Neural crest cell (in vitro differentiated cells): ENCODE results near the gene TGFB1. TPM values are rescaled to one million over a fixed set of nuclear protein-coding genes. Genes with fewer than 3 reads are reported as not detected.
"Not testable (repeated sequence)": the region's sequence is repeated elsewhere in the genome, so short reads cannot be mapped to it uniquely, and the experiment has no call there.

Source experiments
- DNase-seq: peaks from one replicate; pipeline ENCODE4 v3.0.0; 2021; ENCODE audit warnings: low read depth, mixed read lengths, low spot score
- H3K27ac Mint-ChIP-seq: one replicate; pipeline ENCODE4 v1.8.0; 2021; ENCODE audit warnings: mild to moderate bottlenecking, mixed read lengths; ENCODE audit not compliant: unreplicated experiment
- H3K27me3 Mint-ChIP-seq: 2 replicates; pipeline ENCODE4 v1.8.0; 2021; ENCODE audit warnings: low read depth, mild to moderate bottlenecking, mixed read lengths
- H3K36me3 Mint-ChIP-seq: 2 replicates; pipeline ENCODE4 v1.8.0; 2021; ENCODE audit warnings: low read depth, mild to moderate bottlenecking, mixed read lengths
- H3K4me1 Mint-ChIP-seq: 2 replicates; pipeline ENCODE4 v1.8.0; 2021; ENCODE audit warnings: mixed read lengths
- H3K4me3 Mint-ChIP-seq: one replicate; pipeline ENCODE4 v1.8.0; 2021; ENCODE audit warnings: mild to moderate bottlenecking, mixed read lengths
- H3K9me3 Mint-ChIP-seq: 2 replicates; pipeline ENCODE4 v1.8.0; 2021; ENCODE audit warnings: mixed read lengths
- total RNA-seq: library from RNA; stranded (reverse); gene quantifications from 2 replicates; pipeline ENCODE4 v1.2.1, GENCODE V29; 2021
- TF ChIP-seq, protein P1 (sequence below): fragments of 200-600 bp; sonication (generic); conservative IDR thresholded peaks from 2 replicates; pipeline ENCODE4 v1.5.0; 2021; ENCODE audit warnings: antibody characterized with exemption, mild to moderate bottlenecking

TGFB1 gene
- total RNA-seq, 1 donor from 2014 or later: 2.2 TPM

DNA sequence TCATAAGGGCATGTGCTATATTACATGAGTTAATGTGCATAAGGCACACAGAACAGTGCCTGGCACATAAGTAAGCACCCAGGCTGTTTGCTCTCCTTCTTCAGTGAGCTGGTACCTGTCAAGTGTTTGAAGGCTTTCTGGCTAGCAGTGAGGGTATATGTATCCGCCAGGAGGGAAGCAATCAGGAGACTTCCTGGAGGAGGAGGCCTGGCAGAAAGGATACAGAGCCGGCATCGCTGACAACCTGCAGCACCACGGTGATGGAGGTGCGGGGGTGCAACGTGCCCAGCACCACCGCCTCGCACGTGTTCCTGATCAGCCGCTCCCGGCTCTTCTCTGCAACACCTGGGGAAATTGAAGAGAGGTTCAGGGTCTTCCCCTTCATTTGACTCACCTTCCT lies 37.9 kb upstream of the TGFB1 start:
- Mint-ChIP-seq H3K27me3 (no peaks in the 10 kb centered on the region), H3K4me3 (no peak overlapping the region), H3K9me3 (no peaks in the 10 kb centered on the region), H3K36me3 (no peaks in the 10 kb centered on the region), H3K27ac (no peak overlapping the region), H3K4me1 (peaks cover 13% of the 10 kb centered on the region)
- TF ChIP-seq, protein P1, sequence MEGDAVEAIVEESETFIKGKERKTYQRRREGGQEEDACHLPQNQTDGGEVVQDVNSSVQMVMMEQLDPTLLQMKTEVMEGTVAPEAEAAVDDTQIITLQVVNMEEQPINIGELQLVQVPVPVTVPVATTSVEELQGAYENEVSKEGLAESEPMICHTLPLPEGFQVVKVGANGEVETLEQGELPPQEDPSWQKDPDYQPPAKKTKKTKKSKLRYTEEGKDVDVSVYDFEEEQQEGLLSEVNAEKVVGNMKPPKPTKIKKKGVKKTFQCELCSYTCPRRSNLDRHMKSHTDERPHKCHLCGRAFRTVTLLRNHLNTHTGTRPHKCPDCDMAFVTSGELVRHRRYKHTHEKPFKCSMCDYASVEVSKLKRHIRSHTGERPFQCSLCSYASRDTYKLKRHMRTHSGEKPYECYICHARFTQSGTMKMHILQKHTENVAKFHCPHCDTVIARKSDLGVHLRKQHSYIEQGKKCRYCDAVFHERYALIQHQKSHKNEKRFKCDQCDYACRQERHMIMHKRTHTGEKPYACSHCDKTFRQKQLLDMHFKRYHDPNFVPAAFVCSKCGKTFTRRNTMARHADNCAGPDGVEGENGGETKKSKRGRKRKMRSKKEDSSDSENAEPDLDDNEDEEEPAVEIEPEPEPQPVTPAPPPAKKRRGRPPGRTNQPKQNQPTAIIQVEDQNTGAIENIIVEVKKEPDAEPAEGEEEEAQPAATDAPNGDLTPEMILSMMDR: no peak
- DNase-seq: no peak

DNA sequence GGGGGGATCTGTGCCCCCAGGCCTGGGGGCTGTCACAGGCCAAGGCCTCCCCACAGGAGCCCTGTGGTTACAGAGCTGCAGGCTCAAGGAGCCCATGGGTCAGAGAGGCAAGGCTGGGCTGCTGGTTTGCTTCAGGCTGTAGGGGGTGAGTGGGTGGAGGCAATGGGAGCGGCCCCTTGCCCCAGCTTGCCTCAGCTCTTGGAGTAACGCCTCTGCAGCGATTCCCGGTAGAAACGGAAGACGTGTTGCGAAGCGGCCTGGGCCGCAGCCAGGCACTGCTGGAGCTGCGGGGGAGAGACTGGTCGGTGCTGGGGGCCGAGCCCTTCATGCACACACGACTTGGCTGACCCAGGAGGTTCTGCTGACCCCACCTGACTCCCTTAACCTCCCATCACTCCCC lies 32.7 kb upstream of the TGFB1 start:
- H3K27ac Mint-ChIP-seq: no peak overlapping the region
- H3K4me3 Mint-ChIP-seq: no peak overlapping the region
- H3K36me3 Mint-ChIP-seq: peaks cover 2% of the 10 kb centered on the region
- no peaks in the 10 kb centered on the region for H3K27me3 Mint-ChIP-seq
- no peaks in the 10 kb centered on the region for H3K9me3 Mint-ChIP-seq
- TF ChIP-seq, protein P1: no peak
- H3K4me1 Mint-ChIP-seq: no peaks in the 10 kb centered on the region
- no peak for DNase-seq

DNA sequence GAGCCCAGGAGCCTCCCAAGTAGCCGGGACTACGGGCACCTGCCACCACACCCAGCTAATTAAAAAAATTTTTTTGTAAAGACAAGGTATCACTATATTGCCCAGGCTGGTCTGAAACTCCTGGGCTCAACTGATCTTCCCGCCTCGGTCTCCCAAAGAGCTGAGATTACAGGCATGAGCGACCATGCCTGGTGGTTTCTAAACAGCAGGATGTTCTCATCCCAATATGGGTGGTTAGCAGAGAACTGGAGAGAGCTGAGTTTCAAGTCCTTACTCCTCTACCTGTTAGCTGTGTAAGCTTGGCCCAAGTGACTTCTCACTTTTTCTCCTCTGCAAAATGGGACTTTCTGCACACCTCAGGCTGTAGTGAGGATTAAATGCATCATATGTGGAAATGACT lies 30.6 kb upstream of the TGFB1 start:
- no peak for DNase-seq
- Mint-ChIP-seq H3K9me3 (no peaks in the 10 kb centered on the region), H3K36me3 (peaks cover 2% of the 10 kb centered on the region), H3K4me1 (no peaks in the 10 kb centered on the region), H3K27ac (no peak overlapping the region), H3K4me3 (no peak overlapping the region), H3K27me3 (no peaks in the 10 kb centered on the region)
- TF ChIP-seq, protein P1: no peak

DNA sequence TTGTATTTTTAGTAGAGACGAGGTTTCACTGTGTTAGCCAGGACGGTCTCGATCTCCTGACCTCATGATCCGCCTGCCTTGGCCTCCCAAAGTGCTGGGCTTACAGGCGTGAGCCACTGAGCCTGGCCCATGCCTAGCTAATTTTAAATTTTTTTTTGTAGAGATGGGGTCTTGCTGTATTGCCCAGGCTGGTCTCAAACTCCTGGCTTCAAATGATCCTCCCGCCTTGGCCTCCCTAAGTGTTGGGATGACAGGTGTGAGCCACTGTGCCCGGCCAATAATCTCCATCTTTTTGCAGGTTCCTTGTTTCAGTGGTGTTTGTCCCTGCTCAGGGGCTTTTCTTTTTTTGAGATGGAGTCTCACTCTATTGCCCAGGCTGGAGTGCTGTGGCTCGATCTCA lies 27.8 kb upstream of the TGFB1 start:
- H3K4me1 Mint-ChIP-seq: not testable (repeated sequence)

DNA sequence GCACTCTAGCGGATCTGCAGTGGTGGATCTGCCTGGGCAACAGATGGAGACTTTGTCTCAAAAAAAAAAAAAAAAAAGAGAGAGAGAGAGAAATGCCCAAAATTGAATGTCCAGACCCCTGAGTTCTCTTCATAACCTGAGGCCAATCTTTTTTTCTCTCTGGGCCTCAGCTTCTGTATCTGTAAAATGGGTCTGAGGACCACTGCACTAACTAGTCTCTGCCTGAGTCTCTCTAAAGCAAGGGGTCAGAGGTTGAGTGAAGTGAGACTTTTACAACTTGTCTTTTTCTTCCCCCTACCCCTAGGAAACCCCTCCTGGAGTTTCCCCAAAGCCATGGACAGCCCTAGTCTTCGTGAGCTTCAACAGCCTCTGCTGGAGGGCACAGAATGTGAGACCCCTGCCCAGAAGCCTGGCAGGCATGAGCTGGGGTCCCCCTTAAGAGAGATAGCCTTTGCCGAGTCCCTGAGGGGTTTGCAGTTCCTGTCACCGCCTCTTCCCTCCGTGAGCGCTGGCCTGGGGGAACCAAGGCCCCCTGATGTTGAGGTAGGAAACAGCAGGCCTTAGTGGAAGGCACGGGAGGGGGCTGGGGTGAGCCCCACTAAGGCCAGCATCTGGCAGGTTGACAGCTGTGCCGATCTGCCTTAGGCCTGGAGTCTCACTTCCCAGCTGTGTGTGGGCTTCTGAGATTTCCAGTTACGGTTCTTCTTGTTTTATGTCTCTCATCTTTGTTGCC lies 24.4 kb upstream of the TGFB1 start:
- TF ChIP-seq, protein P1: peak; percentile 34
- H3K4me3 Mint-ChIP-seq: peak overlapping the region; percentile 41
- no peaks in the 10 kb centered on the region for H3K9me3 Mint-ChIP-seq
- DNase-seq: peak; percentile 15
- peaks cover 5% of the 10 kb centered on the region for H3K27me3 Mint-ChIP-seq
- H3K27ac Mint-ChIP-seq: peak overlapping the region; percentile 65
- peaks cover 15% of the 10 kb centered on the region for H3K4me1 Mint-ChIP-seq
- peaks cover 2% of the 10 kb centered on the region for H3K36me3 Mint-ChIP-seq

More for the DNA sequence above, 27.8 kb upstream of the TGFB1 start:
- H3K4me3 Mint-ChIP-seq, H3K27ac Mint-ChIP-seq, H3K27me3 Mint-ChIP-seq, H3K9me3 Mint-ChIP-seq, H3K36me3 Mint-ChIP-seq, DNase-seq: not testable (repeated sequence)

DNA sequence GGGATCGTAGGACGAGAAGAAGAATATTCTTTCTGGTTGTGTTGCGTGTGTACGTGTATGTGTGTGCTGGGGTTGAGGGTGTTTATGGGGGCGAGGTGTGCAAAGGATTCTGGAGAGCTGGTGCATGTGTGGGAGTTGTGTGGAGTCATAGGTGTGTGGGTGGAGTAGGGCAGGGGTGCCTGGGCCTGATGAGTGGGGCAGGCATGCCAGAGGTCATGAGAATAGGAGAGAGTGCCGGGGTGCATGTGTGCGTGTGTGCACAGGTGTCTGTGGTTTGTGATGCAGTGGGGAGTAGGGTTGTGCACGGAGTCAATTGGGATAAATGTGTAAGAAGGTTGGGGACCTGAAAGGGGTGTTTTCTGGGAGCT lies 23.3 kb upstream of the TGFB1 start:
- Mint-ChIP-seq H3K4me3 (peak overlapping the region; percentile 79), H3K4me1 (peaks cover 15% of the 10 kb centered on the region), H3K9me3 (no peaks in the 10 kb centered on the region), H3K27ac (no peak overlapping the region), H3K36me3 (no peaks in the 10 kb centered on the region), H3K27me3 (peaks cover 5% of the 10 kb centered on the region)
- TF ChIP-seq, protein P1: no peak
- no peak for DNase-seq
